ENCODE data around the gene CACHD1. TPM values are rescaled to one million over a fixed set of nuclear protein-coding genes. Genes with fewer than 3 reads are reported as not detected.

CACHD1 gene
- polyA plus RNA-seq, 1 of the 3 experiments (the other 2 are of a cell fraction): 2.2 TPM

DNA sequence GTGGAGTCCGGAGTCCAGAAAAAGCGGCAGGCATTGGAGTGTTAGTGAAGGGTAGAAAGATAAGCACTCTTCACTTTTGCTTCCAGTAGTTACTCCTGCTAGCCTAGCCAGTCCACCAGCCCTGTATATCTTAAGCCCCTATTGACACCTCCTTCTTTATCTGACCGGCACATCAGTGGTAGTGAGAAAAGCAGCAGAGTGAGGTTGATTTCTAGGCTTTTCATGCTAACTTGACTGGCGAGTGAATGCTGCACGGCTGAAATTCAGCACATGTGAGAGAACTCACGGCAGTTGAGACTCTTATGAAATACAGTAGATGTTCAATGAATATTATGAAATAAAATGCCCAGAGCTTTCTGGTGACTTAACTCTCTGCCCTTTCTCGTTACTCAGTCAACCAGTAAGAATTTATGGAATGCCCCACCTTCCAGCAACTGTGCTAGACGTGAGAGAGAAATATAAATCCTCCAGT, 128.2 kb downstream of the CACHD1 start:
- 79% methylated on average over 8 of the region's 8 CpGs for WGBS (ENCODE audit: low lambda C conversion rate)
- peaks cover 0 to 35% of the 10 kb centered on the region in 2 experiments; a peak in 3 of 4 replicates for H3K4me1 ChIP-seq (ENCODE audit: control insufficient read depth in 1 of 2, insufficient read depth in 2 of 2, low read depth in 1 of 2, low read length in 1 of 2)
- H3K9me3 ChIP-seq: no peaks in the 10 kb centered on the region
- H3K4me2 ChIP-seq: no peak overlapping the region
- no peaks in the 10 kb centered on the region for H3F3A ChIP-seq (replicated peaks; ENCODE audit: insufficient read depth)
- TF ChIP-seq TCF12 (IDR thresholded peaks at IDR 0.05): no peak
- POLR2A ChIA-PET: no interaction called here
- no peak overlapping the region for H3K4me3 ChIP-seq (ENCODE audit: low read depth in 2 of 2, low read length in 1 of 2)
- H2AFZ ChIP-seq (ENCODE audit: low read depth): no peak overlapping the region
- H4K20me1 ChIP-seq (ENCODE audit: insufficient read depth): no peaks in the 10 kb centered on the region
- no peaks in the 10 kb centered on the region for H3K9me2 ChIP-seq
- no peak overlapping the region for H3K9ac ChIP-seq
- H3K79me2 ChIP-seq (ENCODE audit: insufficient read depth): no peaks in the 10 kb centered on the region
- peak overlapping the region in 1 of 2 experiments; percentile 50; a peak in 1 of 4 replicates for H3K27ac ChIP-seq (ENCODE audit: low read depth in 2 of 2, low read length in 1 of 2)
- H3K27me3 ChIP-seq (ENCODE audit: insufficient read depth): no peaks in the 10 kb centered on the region
- no peak for DNase-seq
- CTCF ChIA-PET: no interaction called here
- peaks cover 0 to 4% of the 10 kb centered on the region in 2 experiments for H3K36me3 ChIP-seq (replicated peaks in 1 of 2; ENCODE audit: control insufficient read depth in 1 of 2, insufficient read depth in 2 of 2, low read length in 1 of 2)

DNA sequence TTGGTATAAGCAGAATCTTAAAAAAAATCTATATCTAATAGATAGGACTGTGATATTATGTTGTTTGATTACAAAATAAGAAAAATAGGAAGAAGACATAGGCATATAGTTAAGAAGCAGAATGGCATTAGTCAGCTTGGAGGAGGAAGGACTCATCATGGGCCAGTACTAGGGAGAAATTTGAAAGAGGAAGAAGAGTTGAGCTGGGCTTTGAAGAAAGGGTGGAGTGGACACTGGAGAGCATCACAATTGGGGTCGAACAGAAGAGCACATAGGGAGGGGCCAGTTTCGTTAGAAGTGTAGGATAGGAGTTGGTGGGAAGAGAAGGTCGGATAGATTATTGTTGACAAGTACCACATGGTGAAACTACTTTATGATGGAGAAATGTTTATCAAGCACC, 129.3 kb downstream of the CACHD1 start:
- WGBS (ENCODE audit: low lambda C conversion rate): 82% methylated on average over 3 of the region's 3 CpGs
- no peak for DNase-seq
- no peaks in the 10 kb centered on the region for H3K9me2 ChIP-seq
- H3F3A ChIP-seq (replicated peaks; ENCODE audit: insufficient read depth): no peaks in the 10 kb centered on the region
- TF ChIP-seq TEAD4 (IDR thresholded peaks at IDR 0.05; ENCODE audit: borderline replicate concordance, insufficient read depth) (no peak), GABPA (IDR thresholded peaks at IDR 0.05; ENCODE audit: low read depth) (no peak), YY1 (IDR thresholded peaks at IDR 0.05; ENCODE audit: low read depth) (no peak), EZH2phosphoT487 (IDR thresholded peaks at IDR 0.05; ENCODE audit: borderline replicate concordance, low read depth) (no peak), GATA2 (CRISPR knock-in tag; IDR thresholded peaks at IDR 0.05) (no peak), RAD21 (IDR thresholded peaks at IDR 0.05; ENCODE audit: low read length) (no peak), TAF1 (IDR thresholded peaks at IDR 0.05; ENCODE audit: borderline replicate concordance, low read depth, low read length) (no peak), EP300 (IDR thresholded peaks at IDR 0.05; ENCODE audit: borderline replicate concordance in 1 of 2, low read depth in 1 of 2, low read length in 1 of 2) (no peak), RFX5 (IDR thresholded peaks at IDR 0.05; ENCODE audit: low read length) (no peak), RXRA (IDR thresholded peaks at IDR 0.05; ENCODE audit: borderline replicate concordance, low read depth) (no peak)
- TF ChIP-seq, protein P1, sequence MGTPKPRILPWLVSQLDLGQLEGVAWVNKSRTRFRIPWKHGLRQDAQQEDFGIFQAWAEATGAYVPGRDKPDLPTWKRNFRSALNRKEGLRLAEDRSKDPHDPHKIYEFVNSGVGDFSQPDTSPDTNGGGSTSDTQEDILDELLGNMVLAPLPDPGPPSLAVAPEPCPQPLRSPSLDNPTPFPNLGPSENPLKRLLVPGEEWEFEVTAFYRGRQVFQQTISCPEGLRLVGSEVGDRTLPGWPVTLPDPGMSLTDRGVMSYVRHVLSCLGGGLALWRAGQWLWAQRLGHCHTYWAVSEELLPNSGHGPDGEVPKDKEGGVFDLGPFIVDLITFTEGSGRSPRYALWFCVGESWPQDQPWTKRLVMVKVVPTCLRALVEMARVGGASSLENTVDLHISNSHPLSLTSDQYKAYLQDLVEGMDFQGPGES (IDR thresholded peaks at IDR 0.05; ENCODE audit: low read depth, low read length): no peak
- TF ChIP-seq, protein P2, sequence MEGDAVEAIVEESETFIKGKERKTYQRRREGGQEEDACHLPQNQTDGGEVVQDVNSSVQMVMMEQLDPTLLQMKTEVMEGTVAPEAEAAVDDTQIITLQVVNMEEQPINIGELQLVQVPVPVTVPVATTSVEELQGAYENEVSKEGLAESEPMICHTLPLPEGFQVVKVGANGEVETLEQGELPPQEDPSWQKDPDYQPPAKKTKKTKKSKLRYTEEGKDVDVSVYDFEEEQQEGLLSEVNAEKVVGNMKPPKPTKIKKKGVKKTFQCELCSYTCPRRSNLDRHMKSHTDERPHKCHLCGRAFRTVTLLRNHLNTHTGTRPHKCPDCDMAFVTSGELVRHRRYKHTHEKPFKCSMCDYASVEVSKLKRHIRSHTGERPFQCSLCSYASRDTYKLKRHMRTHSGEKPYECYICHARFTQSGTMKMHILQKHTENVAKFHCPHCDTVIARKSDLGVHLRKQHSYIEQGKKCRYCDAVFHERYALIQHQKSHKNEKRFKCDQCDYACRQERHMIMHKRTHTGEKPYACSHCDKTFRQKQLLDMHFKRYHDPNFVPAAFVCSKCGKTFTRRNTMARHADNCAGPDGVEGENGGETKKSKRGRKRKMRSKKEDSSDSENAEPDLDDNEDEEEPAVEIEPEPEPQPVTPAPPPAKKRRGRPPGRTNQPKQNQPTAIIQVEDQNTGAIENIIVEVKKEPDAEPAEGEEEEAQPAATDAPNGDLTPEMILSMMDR (IDR thresholded peaks at IDR 0.05): no peak
- POLR2A ChIA-PET: no interaction called here
- no peak overlapping the region for H3K4me3 ChIP-seq (ENCODE audit: low read depth in 2 of 2, low read length in 1 of 2)
- H3K36me3 ChIP-seq (replicated peaks in 1 of 2; ENCODE audit: control insufficient read depth in 1 of 2, insufficient read depth in 2 of 2, low read length in 1 of 2): peaks cover 4 to 8% of the 10 kb centered on the region in 2 experiments
- H4K20me1 ChIP-seq (ENCODE audit: insufficient read depth): no peaks in the 10 kb centered on the region
- H3K4me1 ChIP-seq (ENCODE audit: control insufficient read depth in 1 of 2, insufficient read depth in 2 of 2, low read depth in 1 of 2, low read length in 1 of 2): peaks cover 0 to 35% of the 10 kb centered on the region in 2 experiments; a peak in 3 of 4 replicates
- CTCF ChIA-PET: no interaction called here
- peak overlapping the region in 1 of 2 experiments; percentile 99; a peak in 1 of 4 replicates for H3K27ac ChIP-seq (ENCODE audit: low read depth in 2 of 2, low read length in 1 of 2)
- no peaks in the 10 kb centered on the region for H3K27me3 ChIP-seq (ENCODE audit: insufficient read depth)
- H3K4me2 ChIP-seq: no peak overlapping the region
- no peak overlapping the region for H3K9ac ChIP-seq
- H3K9me3 ChIP-seq: no peaks in the 10 kb centered on the region
- no peaks in the 10 kb centered on the region for H3K79me2 ChIP-seq (ENCODE audit: insufficient read depth)
- no peak overlapping the region for H2AFZ ChIP-seq (ENCODE audit: low read depth)
